COLO668 (cell line): ENCODE results near the gene NEUROD4.

ENCODE experiments used
- DNase-seq: peaks from one replicate; lab custom pipeline; 2025; ENCODE audit not compliant: unreplicated experiment; lab: John Stamatoyannopoulos, UW

The NEUROD4 gene

DNA sequence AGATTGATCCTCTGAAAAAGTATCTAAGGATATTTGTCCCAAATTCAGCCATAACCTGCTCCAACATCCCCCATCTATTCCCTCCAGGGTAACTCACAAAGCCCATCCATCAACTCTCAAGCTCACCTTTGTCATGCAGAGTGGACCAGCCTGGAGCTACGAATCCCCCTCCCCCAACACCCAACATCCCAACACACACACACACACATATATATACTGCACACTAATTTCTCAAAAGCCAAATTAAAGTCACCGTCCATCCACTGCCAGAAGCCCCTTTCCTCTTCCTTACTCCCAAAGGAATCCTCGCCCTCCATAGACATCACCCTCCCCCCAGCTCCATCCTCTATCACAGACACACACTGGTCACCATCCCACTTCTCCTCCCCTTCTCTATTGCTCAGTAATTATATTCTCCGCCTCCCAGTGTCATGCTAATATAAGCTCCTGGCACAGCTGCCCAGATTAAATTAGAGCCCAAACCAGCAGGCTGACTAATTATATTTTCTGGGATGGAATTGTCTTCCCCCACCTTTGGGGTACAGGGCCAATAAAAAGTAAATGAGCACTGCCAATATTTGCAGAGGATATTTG lies 21.7 kb upstream of the NEUROD4 start:
- no peak for DNase-seq

DNA sequence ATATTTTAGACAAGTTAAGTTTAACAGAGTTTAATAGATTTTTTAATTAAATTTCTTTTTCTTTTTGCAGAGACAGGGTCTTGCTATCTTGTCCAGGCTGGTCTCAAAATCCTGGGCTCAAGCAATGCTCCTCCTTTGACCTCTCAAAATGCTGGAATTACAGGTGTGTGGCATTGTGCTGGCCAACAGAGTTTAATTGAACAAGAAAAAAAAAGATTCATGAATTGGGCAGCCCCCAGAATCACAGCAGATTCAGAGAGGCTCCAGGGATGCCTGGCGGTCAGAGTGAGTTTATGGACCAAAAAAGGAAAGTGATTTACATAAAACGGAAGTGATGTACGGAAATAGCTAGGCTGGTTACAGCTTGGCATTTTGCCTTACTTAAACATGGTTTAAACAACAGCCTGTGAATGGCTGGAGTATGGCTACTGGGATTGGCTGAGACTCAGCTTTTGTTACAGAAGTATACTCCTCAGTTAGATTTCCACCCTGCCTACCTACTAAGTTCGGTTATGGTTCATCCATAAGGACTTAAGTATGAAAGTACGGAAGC lies 20.7 kb upstream of the NEUROD4 start:
- DNase-seq = no peak

DNA sequence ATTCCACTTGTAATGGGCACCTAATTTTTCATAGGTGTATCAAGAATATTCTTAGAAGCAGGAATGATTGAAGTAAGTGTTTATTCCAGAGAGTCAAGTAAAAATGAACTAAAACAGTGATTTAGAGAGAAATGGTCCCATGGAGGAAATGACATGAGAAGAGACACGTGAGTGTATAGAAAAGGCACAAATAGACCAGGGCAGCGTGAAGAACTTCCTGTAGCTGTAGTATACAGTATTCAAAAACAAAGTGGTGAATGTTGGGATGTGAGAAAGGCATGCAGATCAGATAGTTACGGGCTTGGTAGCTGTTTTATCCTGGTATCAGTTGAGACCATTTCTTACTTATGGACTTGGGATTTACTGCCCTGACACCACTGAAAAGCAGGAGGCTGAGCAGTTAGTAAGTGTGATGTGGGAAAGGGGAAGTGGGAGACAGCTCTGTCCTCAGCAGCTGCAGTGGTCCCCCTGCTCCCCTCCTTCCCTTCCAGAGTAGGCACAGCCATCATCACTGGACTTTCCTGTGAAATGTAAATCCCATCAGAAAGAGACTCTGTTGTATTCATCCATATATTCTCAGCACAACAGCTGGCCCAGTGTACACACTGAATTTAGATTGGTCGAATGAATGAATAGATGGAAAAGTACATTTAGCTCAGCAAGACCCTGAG lies 18.4 kb upstream of the NEUROD4 start:
- DNase-seq = no peak

DNA sequence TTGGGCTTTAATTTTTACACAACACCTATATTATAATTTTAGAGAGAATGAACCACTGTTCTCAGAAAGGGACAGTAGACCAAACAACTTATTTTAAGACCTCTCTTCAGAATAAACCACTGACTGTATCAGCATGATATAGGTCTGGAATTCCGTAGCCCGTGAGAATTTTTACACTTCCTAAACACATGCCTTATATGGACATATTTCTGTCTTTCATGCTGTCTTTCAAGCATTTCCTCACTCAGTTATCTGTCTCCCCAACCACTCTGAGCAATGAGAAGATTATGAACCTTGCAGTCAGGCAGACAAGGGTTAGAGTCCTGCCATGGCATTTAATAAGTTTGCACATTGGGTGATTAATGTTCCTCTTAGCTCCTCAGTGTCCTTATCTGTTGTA lies 17.4 kb upstream of the NEUROD4 start:
- DNase-seq = no peak

DNA sequence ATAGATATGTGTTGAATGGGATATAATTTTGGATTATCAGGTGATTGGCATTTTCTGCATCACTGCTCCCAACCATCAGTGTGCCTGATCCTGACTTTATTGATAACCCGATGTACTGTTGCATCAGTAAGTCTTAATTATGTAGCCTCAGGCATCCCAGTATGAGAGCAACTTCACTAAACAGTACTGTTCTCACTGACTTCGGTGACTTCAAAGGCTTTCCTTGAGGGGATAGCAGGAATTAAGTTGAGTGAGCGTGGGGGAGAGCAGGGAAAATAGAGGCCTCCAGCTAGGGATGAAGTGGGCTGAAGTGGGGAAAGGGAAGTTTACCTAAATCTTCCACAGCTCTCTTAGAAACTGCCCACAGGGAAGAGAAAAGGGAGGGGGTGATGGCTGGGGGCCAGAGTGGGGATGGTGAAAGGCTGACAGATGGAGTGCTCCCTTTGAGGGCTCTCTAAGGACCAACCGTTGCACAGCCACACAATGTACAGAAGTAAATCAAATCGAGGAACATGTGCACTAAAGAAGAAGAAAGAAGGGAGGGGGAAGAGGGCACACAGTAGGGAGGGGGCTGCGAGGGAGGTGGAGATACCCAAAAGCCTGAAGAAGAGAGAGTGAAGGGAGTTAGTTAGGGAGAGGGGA lies 10.7 kb upstream of the NEUROD4 start:
- DNase-seq = no peak

DNA sequence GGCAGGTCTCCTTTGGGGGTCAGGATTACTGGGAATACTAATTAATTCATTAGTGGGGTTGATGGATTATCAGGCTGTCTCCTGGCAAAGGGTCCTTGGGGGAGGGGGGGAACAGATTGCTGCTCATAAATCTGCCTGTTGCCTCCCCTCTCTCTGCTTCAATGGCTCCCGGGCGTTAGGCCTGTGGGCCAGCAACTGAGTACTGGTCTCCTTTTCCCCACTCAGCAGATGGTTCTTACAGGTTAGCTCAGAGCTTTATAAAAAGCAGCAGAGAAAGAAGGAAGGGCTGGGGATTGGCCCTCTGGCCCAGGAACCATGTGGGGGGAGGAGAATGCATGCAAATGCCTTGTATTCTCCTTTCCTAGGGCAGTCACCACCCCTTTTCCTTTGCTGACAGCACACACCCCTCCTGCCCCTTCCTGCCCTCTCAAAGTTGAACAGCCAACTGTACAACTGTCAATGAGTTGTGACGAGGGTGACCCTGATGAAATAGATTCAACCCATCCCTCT lies 2.3 kb upstream of the NEUROD4 start:
- DNase-seq = no peak

DNA sequence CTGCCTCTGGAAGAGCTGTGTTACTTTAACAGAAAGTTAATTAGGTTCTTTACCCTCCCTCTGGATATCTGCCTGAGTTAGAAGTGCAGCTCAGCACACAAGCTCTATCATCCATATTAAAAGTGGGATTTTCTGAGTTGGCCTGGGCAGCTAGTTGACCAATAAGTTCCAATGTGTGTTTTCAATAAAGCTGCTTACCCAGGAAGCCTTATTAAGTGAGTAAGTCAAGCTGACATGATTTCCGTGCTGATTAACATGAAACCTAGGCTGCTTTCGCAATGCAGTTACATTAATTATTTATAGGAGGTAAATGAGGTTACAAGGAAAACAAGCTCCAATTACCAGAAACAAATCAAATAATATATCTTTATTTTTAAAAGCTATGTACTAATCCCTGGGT lies 4.8 kb downstream of the NEUROD4 start:
- DNase-seq = no peak

DNA sequence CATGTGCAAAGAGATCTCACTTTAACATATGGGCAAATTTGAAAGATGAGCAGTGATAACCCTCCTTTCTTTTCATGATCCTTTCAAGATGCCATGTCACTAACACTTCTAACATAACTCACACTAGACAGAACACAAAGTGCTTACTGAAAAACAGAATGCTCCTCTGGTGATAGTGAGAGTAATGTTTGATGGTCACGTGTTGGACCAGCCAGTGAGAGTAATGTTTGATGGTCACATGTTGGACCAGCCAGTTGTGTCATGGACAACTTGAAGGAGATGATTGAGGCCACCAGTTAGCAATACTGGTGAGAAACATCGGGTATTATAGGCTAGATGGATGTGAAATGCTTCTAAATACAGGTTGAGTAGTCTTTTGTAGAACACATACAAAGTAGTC lies 5.7 kb downstream of the NEUROD4 start:
- DNase-seq = no peak

DNA sequence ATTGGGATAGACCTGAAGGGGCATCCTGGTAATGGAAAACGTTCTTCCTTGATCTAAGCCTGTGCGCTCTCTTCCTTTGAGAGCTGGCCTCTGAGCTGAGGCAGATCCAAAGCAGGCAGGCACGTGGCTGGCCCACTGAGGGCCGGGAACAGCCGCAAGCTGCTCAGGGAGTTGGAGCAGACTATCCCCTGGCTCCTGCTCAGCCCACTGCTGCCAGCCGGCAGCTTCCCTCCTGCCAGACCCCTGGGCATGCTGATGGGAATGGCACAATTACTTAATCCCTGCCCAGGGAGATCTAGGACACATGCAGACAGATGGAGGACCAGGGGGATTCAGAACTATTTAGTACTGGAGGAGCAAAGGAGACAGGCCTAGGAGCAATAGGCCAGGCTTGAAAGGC lies 14.4 kb downstream of the NEUROD4 start:
- DNase-seq = no peak

DNA sequence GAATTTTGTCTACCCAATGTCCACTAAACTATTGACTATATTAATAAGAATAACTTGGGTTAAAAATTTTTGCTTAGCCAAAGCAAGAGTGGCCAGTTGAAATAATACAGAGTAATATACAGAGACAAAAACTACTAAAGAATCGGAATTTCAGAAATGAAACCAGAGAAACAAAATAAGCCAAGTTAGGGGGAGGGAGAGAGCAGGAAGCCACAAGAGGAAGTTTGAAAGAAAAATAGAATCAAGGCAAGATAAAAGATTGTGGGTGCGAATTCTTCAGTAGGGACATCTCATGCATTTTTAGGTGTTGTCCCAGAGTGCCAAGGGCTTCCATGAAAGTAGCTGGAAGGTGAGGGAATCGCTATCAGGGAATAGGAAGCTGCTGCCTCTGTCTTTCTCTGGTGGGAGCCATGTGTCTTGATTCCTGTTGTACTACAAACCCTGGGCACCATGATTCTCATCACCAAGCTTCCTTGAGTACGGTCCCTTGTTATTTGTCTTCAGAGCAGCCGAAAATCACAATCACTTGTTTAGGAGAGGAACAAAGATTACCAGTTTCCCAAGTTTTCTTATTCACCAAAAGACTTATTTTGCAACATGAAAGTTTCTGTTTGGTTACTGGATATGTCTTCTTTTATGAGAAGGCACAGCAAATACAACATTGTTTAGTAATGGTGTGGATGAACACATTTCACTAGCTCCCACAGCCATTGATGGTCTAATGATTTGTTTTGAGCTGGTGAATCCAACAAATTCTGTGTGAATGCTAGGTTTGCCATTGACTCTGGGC lies 16.7 kb downstream of the NEUROD4 start:
- no peak for DNase-seq

DNA sequence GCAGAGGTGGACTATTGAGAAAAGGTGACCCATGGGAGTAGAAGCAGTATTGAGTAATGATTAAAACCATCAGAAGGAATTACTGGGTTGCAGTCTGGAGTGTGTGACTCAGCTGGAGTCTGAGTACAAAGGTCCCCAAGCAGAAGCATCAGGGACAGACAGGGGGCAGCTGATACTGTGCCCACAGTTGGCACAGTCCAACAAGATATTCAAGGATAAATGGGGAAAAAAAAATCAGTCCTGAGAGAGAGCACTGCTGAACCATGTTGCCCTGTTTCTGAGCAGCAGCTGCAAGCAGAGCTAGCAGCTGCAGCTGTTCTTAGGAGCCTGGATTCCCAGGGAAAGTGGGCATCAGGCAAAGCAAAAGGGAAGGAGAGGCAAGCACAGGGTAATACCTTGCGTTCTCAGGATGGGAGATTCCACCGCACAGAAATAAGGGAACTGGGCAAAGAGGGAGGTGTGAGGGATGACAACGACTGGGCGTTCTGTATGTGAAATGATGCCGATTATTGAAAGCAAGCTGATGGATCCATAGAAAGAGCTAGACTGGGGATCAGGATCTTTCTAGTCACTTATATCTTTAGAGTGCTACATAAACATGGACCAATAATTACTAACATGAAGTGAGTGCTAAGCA lies 17.7 kb downstream of the NEUROD4 start:
- no peak for DNase-seq

DNA sequence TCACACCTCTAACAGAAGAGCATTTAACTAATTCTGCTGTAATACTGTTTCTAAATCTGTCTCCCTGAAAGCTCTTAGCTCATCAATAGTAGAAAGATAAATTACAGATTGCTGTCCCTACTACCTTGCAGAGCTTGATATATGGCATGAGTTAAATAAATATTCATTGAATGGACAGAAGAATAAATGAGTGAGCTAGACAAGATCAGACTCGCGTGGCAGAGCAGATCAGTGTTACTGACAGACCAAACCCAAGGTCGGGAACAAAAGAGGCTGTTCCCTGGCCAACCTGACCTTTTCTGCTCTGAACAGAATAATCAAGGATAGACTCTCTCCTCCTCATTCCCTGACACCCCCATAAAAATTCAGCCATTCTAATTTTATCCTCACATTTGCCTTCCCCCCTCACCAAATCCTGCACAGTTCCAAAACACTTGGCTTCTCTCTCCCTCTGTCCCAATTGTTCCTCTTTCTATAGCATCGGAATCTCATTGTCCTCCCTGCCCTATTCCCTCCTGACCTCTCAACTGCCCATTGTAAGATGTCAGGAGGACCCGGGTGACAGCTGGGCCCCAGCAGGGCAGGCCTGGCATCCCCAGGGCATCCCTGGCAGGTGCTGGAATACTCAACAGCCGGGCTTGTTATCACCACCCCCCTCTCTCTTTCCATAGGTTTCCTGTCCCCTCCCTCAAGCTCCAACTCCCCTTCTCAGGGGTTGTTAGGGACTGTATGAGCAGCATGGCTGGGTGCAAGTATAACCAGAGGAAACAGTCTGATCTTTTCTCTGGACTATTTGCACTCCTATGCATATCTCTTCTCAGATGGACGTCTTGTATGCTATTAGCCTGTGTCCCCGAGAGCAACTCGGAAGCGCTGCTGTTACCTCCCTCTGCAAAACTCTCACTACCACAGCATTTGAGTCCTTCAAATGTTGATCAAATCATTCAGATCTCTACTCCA lies 19.9 kb downstream of the NEUROD4 start:
- DNase-seq = no peak

DNA sequence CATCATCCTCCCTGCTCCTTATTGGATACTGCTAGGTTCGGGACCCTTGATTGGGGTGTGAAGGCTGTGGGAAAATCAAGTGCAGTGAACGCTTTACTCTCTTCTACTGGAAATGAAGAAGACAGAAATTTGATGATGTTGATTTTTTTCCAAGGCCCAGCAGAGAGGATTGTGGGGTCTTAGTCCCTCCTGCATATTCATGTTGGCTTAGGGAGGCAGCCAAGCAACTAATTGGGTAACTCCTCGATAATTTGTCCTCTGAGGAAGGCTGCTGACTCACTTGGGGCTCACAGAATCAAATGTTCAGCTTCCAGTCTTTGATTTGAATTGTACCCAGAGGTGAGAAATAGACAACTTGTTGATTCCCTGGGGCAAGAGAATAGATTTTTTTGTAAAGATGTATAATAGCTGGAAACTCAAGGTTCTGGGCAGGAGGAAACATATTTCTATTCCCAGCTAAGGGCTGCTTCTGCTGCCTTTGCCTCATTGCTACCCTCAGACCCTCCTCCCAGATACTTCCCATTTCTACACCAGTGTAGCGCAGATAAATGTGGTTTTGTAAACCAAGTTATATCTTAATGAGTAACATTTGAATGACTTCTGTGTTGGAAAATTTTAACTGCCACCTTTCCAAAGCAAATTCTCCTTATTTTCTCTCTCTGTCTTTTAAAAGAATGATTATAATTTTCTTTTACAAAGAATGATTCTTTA lies 21.7 kb downstream of the NEUROD4 start:
- DNase-seq = no peak

DNA sequence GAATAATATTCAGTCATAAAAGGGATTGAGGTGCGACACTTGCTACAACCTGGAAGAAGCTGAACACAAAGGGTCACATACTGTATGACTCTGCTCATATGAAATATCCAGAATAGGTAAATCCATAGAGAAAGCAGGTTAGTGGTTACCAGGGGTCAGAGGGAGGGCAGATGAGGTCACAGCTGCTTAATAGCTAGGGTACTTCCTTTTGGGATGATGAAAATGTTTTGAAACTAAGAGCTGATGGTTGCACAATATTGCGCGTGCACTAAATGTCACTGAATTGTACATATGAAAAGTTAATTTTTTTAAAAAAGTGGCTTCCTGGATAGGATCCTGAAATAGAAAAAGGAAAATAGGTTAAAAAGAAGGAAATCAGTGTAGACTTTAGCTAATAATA lies 23.8 kb downstream of the NEUROD4 start:
- DNase-seq = no peak

DNA sequence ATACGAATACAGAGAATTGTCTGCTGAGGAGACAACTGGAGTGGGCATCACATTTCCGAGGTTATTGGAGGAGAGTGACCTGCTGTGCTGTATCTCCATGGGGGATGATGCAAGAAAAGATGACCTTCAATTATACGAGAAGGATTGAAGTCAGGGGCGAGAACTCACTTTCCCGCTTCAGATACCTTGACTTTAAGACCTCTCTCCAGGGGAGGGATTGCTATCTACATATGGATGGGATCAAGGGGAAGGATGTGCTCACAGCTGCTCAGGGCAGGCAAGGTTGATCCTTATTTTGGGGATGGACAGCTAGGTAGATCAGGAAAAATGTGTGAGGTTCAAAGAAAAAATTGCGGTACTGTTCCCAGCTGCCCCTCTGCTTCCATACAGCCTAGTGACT lies 24.4 kb downstream of the NEUROD4 start:
- no peak for DNase-seq

DNA sequence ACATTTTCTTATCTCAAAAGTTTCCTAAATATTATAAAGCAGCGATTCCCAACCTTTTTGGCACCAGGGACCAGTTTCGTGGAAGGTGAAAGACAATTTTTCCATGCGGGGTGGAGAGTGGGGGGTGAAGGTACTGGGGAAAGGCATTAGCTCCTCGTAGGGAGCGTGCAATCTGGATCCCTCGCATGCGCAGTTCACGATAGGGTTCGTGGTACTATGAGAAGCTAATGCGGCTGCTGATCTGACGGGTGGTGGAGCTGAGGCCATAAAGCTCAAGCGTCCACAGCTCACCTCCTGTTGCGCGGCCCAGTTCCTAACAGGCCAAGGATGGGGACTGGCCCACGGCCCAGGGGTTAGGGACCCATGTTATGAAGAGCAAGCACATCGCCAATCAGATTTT lies 29.9 kb downstream of the NEUROD4 start:
- DNase-seq = no peak

DNA sequence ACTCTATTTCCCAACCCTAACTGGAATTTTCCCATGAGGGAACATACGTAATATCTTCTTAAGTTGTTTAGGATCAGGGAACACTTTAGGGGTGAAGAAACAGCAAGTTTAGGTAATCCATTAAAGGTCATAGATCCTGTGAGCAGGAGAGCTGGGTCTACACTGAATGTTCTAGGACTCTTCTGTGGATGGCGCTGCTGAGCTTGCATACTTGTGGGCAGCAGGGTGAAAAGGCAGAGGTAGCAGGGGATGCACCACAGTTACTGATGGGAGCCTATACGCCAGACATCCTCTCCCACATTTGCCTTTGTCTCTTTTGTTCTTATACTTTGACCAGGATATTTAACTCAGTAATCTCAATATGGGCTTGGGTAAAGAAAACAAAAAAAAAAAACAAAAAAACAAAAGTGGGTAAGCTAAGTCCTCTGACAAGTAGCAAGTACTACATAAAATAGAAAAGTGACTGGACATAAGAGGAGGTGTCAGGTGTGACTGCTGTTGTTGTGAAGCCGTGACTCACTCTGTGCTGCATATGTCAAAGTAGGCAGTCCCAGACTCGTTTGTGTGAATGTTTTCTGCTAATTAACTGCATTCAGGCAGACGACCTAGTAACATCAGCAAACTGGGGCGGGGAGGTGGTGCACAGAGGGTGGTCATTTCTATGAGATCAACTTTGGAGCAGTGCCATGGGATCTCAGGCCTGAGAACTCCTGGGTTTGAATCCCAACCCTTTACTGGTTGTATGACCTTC lies 31.6 kb downstream of the NEUROD4 start:
- DNase-seq = no peak

DNA sequence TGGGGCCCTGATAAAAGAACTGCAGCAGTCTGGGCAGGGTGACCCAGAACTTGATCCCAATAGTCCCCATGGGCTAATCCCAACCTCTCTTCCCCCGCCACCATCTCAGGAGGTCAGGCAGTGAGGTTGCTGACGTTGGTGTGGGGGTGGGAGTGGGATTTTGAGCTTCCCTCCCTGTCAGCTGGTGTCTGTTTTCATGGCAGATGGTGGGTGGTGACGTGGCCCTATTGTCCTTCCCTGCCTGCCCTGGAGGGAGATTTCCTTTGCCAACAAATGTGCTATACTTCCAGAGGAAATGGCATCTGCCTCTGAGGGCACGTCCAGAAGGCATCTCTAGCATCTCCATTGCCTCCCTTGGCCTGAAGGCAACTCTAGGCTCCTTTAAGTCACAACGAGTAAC lies 37.7 kb downstream of the NEUROD4 start:
- DNase-seq = peak; percentile 20
